Lung (tissue), 12 donors: ENCODE measurements around the gene YIPF2. TPM values are rescaled to one million over a fixed set of nuclear protein-coding genes. Genes with fewer than 3 reads are reported as not detected.

ENCODE experiments used
- ATAC-seq: fragments of 200-7000 bp; cut with Tn5 transposase; one replicate; pipeline ENCODE4 v1.9.1; 2020; ENCODE audit warnings: moderate number of reproducible peaks; ENCODE audit not compliant: insufficient read depth, low FRiP score
- DNase-seq, 3 donors: peaks; one replicate each; pipeline ENCODE4 v3.0.0-alpha.2; 2013 to 2017
- H3K27ac ChIP-seq, 2 donors: one replicate each; pipeline ENCODE4 v1.5.1; 2013; ENCODE audit warnings: mild to moderate bottlenecking in 2 of 2, moderate library complexity in 2 of 2, control low read depth in 1 of 2, inconsistent platforms in 1 of 2, low read depth in 1 of 2, low read length in 1 of 2
- H3K27me3 ChIP-seq, 3 donors: one replicate each; pipeline ENCODE4 v1.5.1; 2013; ENCODE audit warnings: low read length in 2 of 3; ENCODE audit not compliant: control insufficient read depth in 3 of 3, insufficient read depth in 3 of 3
- H3K36me3 ChIP-seq, 4 donors: one replicate each; pipeline ENCODE4 v1.5.1; 2013; ENCODE audit warnings: low read length in 4 of 4, mild to moderate bottlenecking in 1 of 4, moderate library complexity in 1 of 4; ENCODE audit not compliant: control insufficient read depth in 4 of 4, insufficient read depth in 4 of 4
- H3K4me1 ChIP-seq, 5 donors: one replicate each; pipeline ENCODE4 v1.5.1; 2013; ENCODE audit warnings: low read length in 5 of 5, mild to moderate bottlenecking in 2 of 5, moderate library complexity in 1 of 5; ENCODE audit not compliant: control insufficient read depth in 5 of 5, insufficient read depth in 5 of 5
- H3K4me3 ChIP-seq: one replicate; pipeline ENCODE4 v1.5.1; 2013; ENCODE audit warnings: mild to moderate bottlenecking, control low read depth, moderate library complexity
- H3K9ac ChIP-seq, 2 donors: one replicate each; pipeline ENCODE4 v1.5.1; 2013; ENCODE audit warnings: low read length in 2 of 2, control low read depth in 1 of 2; ENCODE audit not compliant: insufficient read depth in 1 of 2
- H3K9me3 ChIP-seq, 4 donors: one replicate each; pipeline ENCODE4 v1.5.1; 2013; ENCODE audit warnings: low read length in 3 of 4, mild to moderate bottlenecking in 1 of 4, moderate library complexity in 1 of 4; ENCODE audit not compliant: control insufficient read depth in 4 of 4, insufficient read depth in 3 of 4
- CTCF ChIP-seq: IDR thresholded peaks from 2 replicates; pipeline ENCODE4 v1.5.1; 2012; ENCODE audit warnings: mild to moderate bottlenecking; ENCODE audit errors: control extremely low read depth, extremely low read depth
- WGBS, 2 donors: extraction: QIAGEN DNeasy Blood & Tissue Kit; methylation state at CpG; one replicate each; pipeline ENCODE4 v1.1.7; 2013; 5-methylcytosine and 5-hydroxymethylcytosine counted together
- polyA plus RNA-seq, 2 donors: library from polyadenylated mRNA; stranded (reverse); fragments of 200-250 nt; gene quantifications; one replicate each; pipeline ENCODE4 v1.2.1, GENCODE V29; 2013
- total RNA-seq, 2 donors: library from RNA; depleted of rRNA in 1 of 2; stranded (reverse); fragments of >200 nt in 1 of 2; gene quantifications; one replicate each; pipeline ENCODE4 v1.2.1, GENCODE V29; 2014 to 2021
- donor health status: control.
- donor health status: control.
- donor health status: Bipolar disorder and iron deficiency.
- donor health status: healthy.
- donor health status: DM: yes; HTN: yes; CAD: no.

Gene YIPF2
- total and polyA plus RNA-seq, 4 donors = 54.7 to 77.8 (median 67.4) TPM

- Histone ChIP-seq H3K27ac (no peak overlapping the region), H3K4me1 (peaks cover 6 to 27% (median 11%) of the 10 kb centered on the region in 5 donors), H3K27me3 (no peaks in the 10 kb centered on the region), H3K9me3 (no peaks in the 10 kb centered on the region), H3K9ac (no peak overlapping the region), H3K4me3 (no peak overlapping the region), H3K36me3 (no peaks in the 10 kb centered on the region)
- TF ChIP-seq CTCF = no peak
- no peak for DNase-seq
- 89 to 93% methylated on average over 13 of the region's 13 CpGs for WGBS, 2 donors
- no peak for ATAC-seq
Measured at GRCh38 chr19:10892256-10892655, 36.2 kb downstream of the YIPF2 start.

GRCh38 chr19:10891405-10892086, 36.9 kb downstream of the YIPF2 start:
- Histone ChIP-seq H3K4me3 (no peak overlapping the region), H3K9me3 (no peaks in the 10 kb centered on the region), H3K9ac (peak overlapping the region; percentile 41 to 66), H3K27ac (no peak overlapping the region), H3K4me1 (peaks cover 6 to 24% (median 7%) of the 10 kb centered on the region in 5 donors), H3K27me3 (no peaks in the 10 kb centered on the region), H3K36me3 (no peaks in the 10 kb centered on the region)
- TF ChIP-seq CTCF = no peak
- ATAC-seq (no peak), DNase-seq (peak; percentile 66 to 81 (median 71))
- 75 to 78% methylated on average over 21 of the region's 21 CpGs for WGBS, 2 donors

GRCh38 chr19:10889880-10890279, 38.6 kb downstream of the YIPF2 start:
- TF ChIP-seq CTCF = no peak
- no peaks in the 10 kb centered on the region for H3K27me3 ChIP-seq
- ATAC-seq (no peak), DNase-seq (no peak)
- 97% methylated on average over 4 of the region's 4 CpGs for WGBS, 2 donors
- H3K36me3 ChIP-seq = no peaks in the 10 kb centered on the region
- H3K27ac ChIP-seq = no peak overlapping the region
- peaks cover 5 to 24% (median 6%) of the 10 kb centered on the region in 5 donors for H3K4me1 ChIP-seq
- H3K9ac ChIP-seq = no peak overlapping the region
- no peak overlapping the region for H3K4me3 ChIP-seq
- H3K9me3 ChIP-seq = no peaks in the 10 kb centered on the region
